ENCODE measurements around the gene IL1R2. TPM values are rescaled to one million over a fixed set of nuclear protein-coding genes. Genes with fewer than 3 reads are reported as not detected.

The IL1R2 gene
- polyA plus RNA-seq, 2 of the 4 experiments (the other 2 are of a cell fraction): 0.83 to 1.7 TPM

- DNase-seq (ENCODE audit: low read depth in 1 of 2, low spot score in 1 of 2) (no peak), FAIRE-seq (no peak), ATAC-seq (no peak)
- H3K4me3 ChIP-seq: no peak overlapping the region
- ChIA-PET POLR2A (no interaction called here), CTCF (interaction anchor here (0.7 to 1.6 kb wide), 4 partner anchors 27 to 36 kb away, joined by 3 to 6 read pairs (median 4); no protein-coding TSS in a partner anchor)
- peak overlapping the region; percentile 20 to 51; a peak in 4 of 6 replicates for H3K27ac ChIP-seq
- H3K4me1 ChIP-seq: peaks cover 3% of the 10 kb centered on the region; the same call in 2 of the 3 replicates
- H3K4me2 ChIP-seq: no peak overlapping the region
- WGBS (ENCODE audit: missing lambda C conversion rate): 100% methylated on average over 3 of the region's 3 CpGs
- no peaks in the 10 kb centered on the region for H3K9me3 ChIP-seq
- TF ChIP-seq ZSCAN20 (CRISPR knock-in tag; IDR thresholded peaks at IDR 0.05) (no peak), GATA3 (IDR thresholded peaks at IDR 0.05; ENCODE audit: borderline replicate concordance) (no peak), EP300 (IDR thresholded peaks at IDR 0.05) (no peak), TFCP2L1 (CRISPR knock-in tag; IDR thresholded peaks at IDR 0.05) (no peak), BHLHE40 (IDR thresholded peaks at IDR 0.05; ENCODE audit: low read depth, low read length) (no peak), CBX8 (IDR thresholded peaks at IDR 0.05) (no peak), ATOH8 (CRISPR knock-in tag; IDR thresholded peaks at IDR 0.05; ENCODE audit: low read depth) (no peak), NPAS2 (CRISPR knock-in tag; IDR thresholded peaks at IDR 0.05; ENCODE audit: borderline replicate concordance) (no peak), HOXB13 (CRISPR knock-in tag; IDR thresholded peaks at IDR 0.05; ENCODE audit: low read depth) (no peak), HDAC2 (IDR thresholded peaks at IDR 0.05) (no peak), MAZ (IDR thresholded peaks at IDR 0.05; ENCODE audit: borderline replicate concordance, low read depth, low read length) (no peak)
These were observed 64.4 kb downstream of the IL1R2 start for GRCh38 chr2:102056079-102056581.

- CTCF ChIA-PET: interaction anchor here (0.7 to 1.3 kb wide), 2 partner anchors 7 to 37 kb away, joined by 3 read pairs; no protein-coding TSS in a partner anchor
- no peak for DNase-seq (ENCODE audit: low read depth in 1 of 2, low spot score in 1 of 2)
These were observed 65.9 kb downstream of the IL1R2 start for GRCh38 chr2:102057502-102058292.

GRCh38 chr2:102058293-102058833 lies 66.6 kb downstream of the IL1R2 start:
- Histone ChIP-seq H3K4me2 (no peak overlapping the region), H3K27ac (peak overlapping the region; percentile 22 to 48; a peak in 4 of 6 replicates), H3K4me3 (no peak overlapping the region), H3K4me1 (peaks cover 18% of the 10 kb centered on the region), H3K9me3 (no peaks in the 10 kb centered on the region)
- no peak for FAIRE-seq
- POLR2A ChIA-PET: no interaction called here
- ATAC-seq: no peak
- CTCF ChIA-PET: interaction anchor here (1.3 kb wide), 1 partner anchor 37 kb away, joined by 3 read pairs; no protein-coding TSS in a partner anchor
- no peak for DNase-seq (ENCODE audit: low read depth in 1 of 2, low spot score in 1 of 2)
- no peak for TF ChIP-seq FOSB (CRISPR knock-in tag; IDR thresholded peaks at IDR 0.05)
- TF ChIP-seq HOXA7 (CRISPR knock-in tag; IDR thresholded peaks at IDR 0.05): no peak
- no peak for TF ChIP-seq NR3C1 (IDR thresholded peaks at IDR 0.05)
- TF ChIP-seq POLR2A (IDR thresholded peaks at IDR 0.05; ENCODE audit: low read length): no peak
- no peak for TF ChIP-seq MAFK (IDR thresholded peaks at IDR 0.05; ENCODE audit: partially characterized antibody)
- TF ChIP-seq RFX5 (IDR thresholded peaks at IDR 0.05): no peak
- no peak for TF ChIP-seq ZFP36 (IDR thresholded peaks at IDR 0.05; ENCODE audit: borderline replicate concordance, partially characterized antibody)
- 86% methylated on average over 8 of the region's 8 CpGs for WGBS (ENCODE audit: missing lambda C conversion rate)

More at GRCh38 chr2:102057502-102058292, 65.9 kb downstream of the IL1R2 start:
- WGBS (ENCODE audit: missing lambda C conversion rate): 79% methylated on average over 14 of the region's 14 CpGs
- no peak for ATAC-seq
- POLR2A ChIA-PET: no interaction called here
- Histone ChIP-seq H3K9me3 (no peaks in the 10 kb centered on the region), H3K4me2 (no peak overlapping the region), H3K27ac (peak overlapping the region; percentile 22 to 48; a peak in 4 of 6 replicates), H3K4me3 (no peak overlapping the region), H3K4me1 (peaks cover 11% of the 10 kb centered on the region)
- no peak for FAIRE-seq
- TF ChIP-seq TFCP2L1 (CRISPR knock-in tag; IDR thresholded peaks at IDR 0.05) (no peak), CBX2 (IDR thresholded peaks at IDR 0.05; ENCODE audit: borderline replicate concordance, low read depth) (no peak), SREBF2 (IDR thresholded peaks at IDR 0.05) (no peak), POLR2AphosphoS2 (conservative IDR thresholded peaks at IDR 0.05; ENCODE audit: low read length) (no peak), HDAC2 (IDR thresholded peaks at IDR 0.05) (no peak), EHMT2 (IDR thresholded peaks at IDR 0.05; ENCODE audit: low read depth) (no peak), HMGXB4 (CRISPR knock-in tag; IDR thresholded peaks at IDR 0.05; ENCODE audit: borderline replicate concordance) (no peak), NPAS2 (CRISPR knock-in tag; IDR thresholded peaks at IDR 0.05; ENCODE audit: borderline replicate concordance) (no peak), MAFK (IDR thresholded peaks at IDR 0.05; ENCODE audit: partially characterized antibody) (no peak), RFX5 (IDR thresholded peaks at IDR 0.05) (no peak), KDM1A (IDR thresholded peaks at IDR 0.05; ENCODE audit: low read depth) (no peak)
